Body of pancreas (tissue), 4 donors: ENCODE data around the gene ASCC1.

Experiments
- CTCF ChIP-seq, 7 experiments: fragments of 450-650 bp in 4 of 7; fragments of 200-600 bp in 3 of 7; sonication (generic) in 3 of 7; IDR thresholded peaks; one replicate each; pipeline ENCODE4 v1.5.1; 2016 to 2019; ENCODE audit warnings: antibody characterized with exemption in 7 of 7
- POLR2A ChIP-seq, 3 donors: fragments of 450-650 bp; IDR thresholded peaks; one replicate each; pipeline ENCODE4 v1.6.1; 2016; ENCODE audit warnings: antibody characterized with exemption in 3 of 3, mild to moderate bottlenecking in 2 of 3

GRCh38 chr10:72239409-72239808, 23.3 kb upstream of the ASCC1 start:
- no peak for TF ChIP-seq POLR2A (IDR thresholded peaks at IDR 0.05)
- no peak for TF ChIP-seq CTCF (IDR thresholded peaks at IDR 0.05)
